Measurements from ENCODE around the gene XPR1. TPM values are rescaled to one million over a fixed set of nuclear protein-coding genes. Genes with fewer than 3 reads are reported as not detected.

The XPR1 gene
- total RNA-seq, 1 experiment from 2014 or later, result 36.1 TPM

GRCh38 chr1:180848191-180848590 lies 216.4 kb downstream of the XPR1 start:
- CTCF ChIA-PET, result no interaction called here
- H3K27ac ChIP-seq (ENCODE audit: low read length), result no peak overlapping the region
- ATAC-seq, result no peak
- POLR2A ChIA-PET, result no interaction called here
- in situ Hi-C loops (cut with HindIII; ENCODE audit: low pct_unique_long_range_greater_than_20kb, low sequenced_read_pairs) (no loop called here), intact Hi-C loops (cut with micrococcal nuclease; ENCODE audit: unreplicated experiment) (no loop called here)
- H3K9me3 ChIP-seq (ENCODE audit: control insufficient read depth, insufficient read depth, low read depth, low read length), result no peaks in the 10 kb centered on the region
- DNase-seq (ENCODE audit: low read depth, low spot score), result no peak
- no TSS peak for BruUV-seq (replicated peaks)
- H3K4me1 ChIP-seq (ENCODE audit: control insufficient read depth, insufficient read depth, low read length), result no peaks in the 10 kb centered on the region
- H3K27me3 ChIP-seq (ENCODE audit: control insufficient read depth, insufficient read depth, low read length), result no peaks in the 10 kb centered on the region
- H3K36me3 ChIP-seq (ENCODE audit: control insufficient read depth, insufficient read depth, low read length), result no peaks in the 10 kb centered on the region
- TF ChIP-seq TCF7L2 (IDR thresholded peaks at IDR 0.05; ENCODE audit: low read depth, low read length) (no peak), REST (IDR thresholded peaks at IDR 0.05; ENCODE audit: insufficient read depth in 1 of 2, low read depth in 2 of 2, low read length in 1 of 2) (no peak)
- no peak overlapping the region for H3K4me3 ChIP-seq (ENCODE audit: low read depth in 2 of 2, low read length in 2 of 2)

DNA sequence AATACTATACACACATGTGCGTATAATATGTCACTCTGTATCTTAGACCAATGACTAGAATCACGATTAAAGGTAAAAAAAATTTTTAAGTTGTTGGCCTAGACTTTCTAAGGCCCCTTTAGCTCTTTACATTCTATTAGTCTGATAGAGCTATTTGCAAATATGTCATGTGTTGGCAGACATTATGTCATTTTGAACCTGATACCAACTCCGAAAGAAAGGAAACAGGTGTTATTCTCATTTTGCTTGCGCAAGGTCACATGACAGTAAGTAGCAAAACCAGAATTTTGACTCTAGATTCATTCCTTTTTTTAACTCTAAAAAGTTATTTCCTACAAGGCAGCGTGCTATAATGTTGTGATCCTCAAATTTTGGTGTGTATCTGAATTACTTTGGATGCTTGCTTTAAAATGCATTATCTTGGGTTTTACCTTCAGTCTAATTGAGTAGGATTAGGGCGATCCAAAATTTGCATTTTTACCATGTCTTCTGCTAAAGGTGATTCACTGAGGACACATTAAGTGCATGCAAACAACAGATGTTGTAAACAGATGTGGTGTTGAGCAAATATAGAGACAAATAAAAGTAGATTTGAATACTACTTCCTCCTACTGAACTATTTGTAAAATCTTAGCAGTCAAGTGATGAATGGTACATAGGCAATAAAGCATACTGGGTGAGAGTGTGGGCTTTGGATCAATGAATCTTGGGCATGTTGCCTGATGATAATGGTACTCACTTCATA lies 217.4 kb downstream of the XPR1 start:
- in situ Hi-C loops (cut with HindIII; ENCODE audit: low pct_unique_long_range_greater_than_20kb, low sequenced_read_pairs) (no loop called here), intact Hi-C loops (cut with micrococcal nuclease; ENCODE audit: unreplicated experiment) (no loop called here)
- Histone ChIP-seq H3K36me3 (ENCODE audit: control insufficient read depth, insufficient read depth, low read length) (no peaks in the 10 kb centered on the region), H3K27me3 (ENCODE audit: control insufficient read depth, insufficient read depth, low read length) (no peaks in the 10 kb centered on the region), H3K27ac (ENCODE audit: low read length) (no peak overlapping the region), H3K4me3 (ENCODE audit: low read depth in 2 of 2, low read length in 2 of 2) (no peak overlapping the region), H3K4me1 (ENCODE audit: control insufficient read depth, insufficient read depth, low read length) (no peaks in the 10 kb centered on the region), H3K9me3 (ENCODE audit: control insufficient read depth, insufficient read depth, low read depth, low read length) (no peaks in the 10 kb centered on the region)
- ATAC-seq (no peak), DNase-seq (ENCODE audit: low read depth, low spot score) (no peak)
- POLR2A ChIA-PET, result no interaction called here
- CTCF ChIA-PET, result no interaction called here
- no TSS peak for BruUV-seq (replicated peaks)
- TF ChIP-seq POLR2AphosphoS5 (IDR thresholded peaks at IDR 0.05; ENCODE audit: low read depth, low read length) (no peak), TCF7L2 (IDR thresholded peaks at IDR 0.05; ENCODE audit: low read depth, low read length) (no peak), REST (IDR thresholded peaks at IDR 0.05; ENCODE audit: insufficient read depth in 1 of 2, low read depth in 2 of 2, low read length in 1 of 2) (no peak), SIN3A (IDR thresholded peaks at IDR 0.05; ENCODE audit: borderline replicate concordance, insufficient read depth, low read depth, low read length) (no peak)
- TF ChIP-seq, protein P1, sequence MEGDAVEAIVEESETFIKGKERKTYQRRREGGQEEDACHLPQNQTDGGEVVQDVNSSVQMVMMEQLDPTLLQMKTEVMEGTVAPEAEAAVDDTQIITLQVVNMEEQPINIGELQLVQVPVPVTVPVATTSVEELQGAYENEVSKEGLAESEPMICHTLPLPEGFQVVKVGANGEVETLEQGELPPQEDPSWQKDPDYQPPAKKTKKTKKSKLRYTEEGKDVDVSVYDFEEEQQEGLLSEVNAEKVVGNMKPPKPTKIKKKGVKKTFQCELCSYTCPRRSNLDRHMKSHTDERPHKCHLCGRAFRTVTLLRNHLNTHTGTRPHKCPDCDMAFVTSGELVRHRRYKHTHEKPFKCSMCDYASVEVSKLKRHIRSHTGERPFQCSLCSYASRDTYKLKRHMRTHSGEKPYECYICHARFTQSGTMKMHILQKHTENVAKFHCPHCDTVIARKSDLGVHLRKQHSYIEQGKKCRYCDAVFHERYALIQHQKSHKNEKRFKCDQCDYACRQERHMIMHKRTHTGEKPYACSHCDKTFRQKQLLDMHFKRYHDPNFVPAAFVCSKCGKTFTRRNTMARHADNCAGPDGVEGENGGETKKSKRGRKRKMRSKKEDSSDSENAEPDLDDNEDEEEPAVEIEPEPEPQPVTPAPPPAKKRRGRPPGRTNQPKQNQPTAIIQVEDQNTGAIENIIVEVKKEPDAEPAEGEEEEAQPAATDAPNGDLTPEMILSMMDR (IDR thresholded peaks at IDR 0.05), result no peak
